ENCODE measurements around the gene PITPNC1. TPM values are rescaled to one million over a fixed set of nuclear protein-coding genes. Genes with fewer than 3 reads are reported as not detected.

PITPNC1 gene
- polyA plus RNA-seq, 1 donor from 2014 or later, result 18.8 TPM

GRCh38 chr17:67679225-67679624, 302.1 kb downstream of the PITPNC1 start:
- Histone ChIP-seq H3F3A (ENCODE audit: insufficient read depth, low read length, poor library complexity, severe bottlenecking) (no peaks in the 10 kb centered on the region), H3K4me3 (ENCODE audit: low read length) (no peak overlapping the region), H3K9ac (ENCODE audit: low read length) (no peak overlapping the region), H3K4me2 (ENCODE audit: low read length) (no peak overlapping the region), H4K20me1 (ENCODE audit: insufficient read depth) (no peaks in the 10 kb centered on the region), H2AFZ (ENCODE audit: low read depth, low read length) (no peak overlapping the region), H3K27me3 (ENCODE audit: insufficient read depth, low read depth, low read length) (no peaks in the 10 kb centered on the region), H3K27ac (ENCODE audit: low read length) (no peak overlapping the region), H3K36me3 (ENCODE audit: insufficient read depth, low read length) (no peaks in the 10 kb centered on the region), H3K9me2 (ENCODE audit: insufficient read depth, low read length) (no peaks in the 10 kb centered on the region), H3K79me2 (replicated peaks; ENCODE audit: insufficient read depth, low read length) (no peaks in the 10 kb centered on the region), H3K9me3 (ENCODE audit: low read length) (no peaks in the 10 kb centered on the region)
- TF ChIP-seq SMC3 (conservative IDR thresholded peaks at IDR 0.05; ENCODE audit: poor library complexity) (no peak), CTCF (IDR thresholded peaks at IDR 0.05; ENCODE audit: poor library complexity, severe bottlenecking) (no peak), RAD21 (conservative IDR thresholded peaks at IDR 0.05) (no peak), REST (IDR thresholded peaks at IDR 0.05; ENCODE audit: borderline replicate concordance) (no peak), POLR2AphosphoS5 (IDR thresholded peaks at IDR 0.05) (no peak), TAF1 (IDR thresholded peaks at IDR 0.05; ENCODE audit: low read depth) (no peak), EP300 (conservative IDR thresholded peaks at IDR 0.05; ENCODE audit: poor library complexity, severe bottlenecking) (no peak), EZH2 (IDR thresholded peaks at IDR 0.05; ENCODE audit: borderline replicate concordance, insufficient read depth, low read length, poor library complexity, severe bottlenecking) (no peak), MXI1 (conservative IDR thresholded peaks at IDR 0.05; ENCODE audit: poor library complexity, severe bottlenecking) (no peak)

- H3K9me3 ChIP-seq (ENCODE audit: low read length), result no peaks in the 10 kb centered on the region
- no peak overlapping the region for H3K9ac ChIP-seq (ENCODE audit: low read length)
- H3K79me2 ChIP-seq (replicated peaks; ENCODE audit: insufficient read depth, low read length), result no peaks in the 10 kb centered on the region
- no peaks in the 10 kb centered on the region for H3K27me3 ChIP-seq (ENCODE audit: insufficient read depth, low read depth, low read length)
- no peak overlapping the region for H3K4me2 ChIP-seq (ENCODE audit: low read length)
- H3F3A ChIP-seq (ENCODE audit: insufficient read depth, low read length, poor library complexity, severe bottlenecking), result no peaks in the 10 kb centered on the region
- H3K27ac ChIP-seq (ENCODE audit: low read length), result no peak overlapping the region
- no peaks in the 10 kb centered on the region for H3K9me2 ChIP-seq (ENCODE audit: insufficient read depth, low read length)
- no peaks in the 10 kb centered on the region for H4K20me1 ChIP-seq (ENCODE audit: insufficient read depth)
- H3K36me3 ChIP-seq (ENCODE audit: insufficient read depth, low read length), result no peaks in the 10 kb centered on the region
- H3K4me3 ChIP-seq (ENCODE audit: low read length), result no peak overlapping the region
- TF ChIP-seq SMC3 (conservative IDR thresholded peaks at IDR 0.05; ENCODE audit: poor library complexity) (no peak), TAF1 (IDR thresholded peaks at IDR 0.05; ENCODE audit: low read depth) (no peak), EP300 (conservative IDR thresholded peaks at IDR 0.05; ENCODE audit: poor library complexity, severe bottlenecking) (no peak), MXI1 (conservative IDR thresholded peaks at IDR 0.05; ENCODE audit: poor library complexity, severe bottlenecking) (no peak), POLR2AphosphoS5 (IDR thresholded peaks at IDR 0.05) (no peak), RAD21 (conservative IDR thresholded peaks at IDR 0.05) (no peak), REST (IDR thresholded peaks at IDR 0.05; ENCODE audit: borderline replicate concordance) (no peak), EZH2 (IDR thresholded peaks at IDR 0.05; ENCODE audit: borderline replicate concordance, insufficient read depth, low read length, poor library complexity, severe bottlenecking) (no peak), CTCF (IDR thresholded peaks at IDR 0.05; ENCODE audit: poor library complexity, severe bottlenecking) (no peak)
- H2AFZ ChIP-seq (ENCODE audit: low read depth, low read length), result no peak overlapping the region
Observed at GRCh38 chr17:67679721-67680120, 302.6 kb downstream of the PITPNC1 start.

Measured in neural cell (in vitro differentiated cells).